AG10803 (cell line): ENCODE data around the gene GPATCH2L.

Source experiments
- DNase-seq: peaks from one replicate; pipeline ENCODE4 v3.0.0; 2010; ENCODE audit warnings: low read depth
- H3K4me3 ChIP-seq: 2 replicates; pipeline ENCODE4 v1.5.1; 2011; ENCODE audit warnings: mild to moderate bottlenecking, low read length, control low read depth
- TF ChIP-seq, protein P1 (sequence below): conservative IDR thresholded peaks from 2 replicates; pipeline ENCODE4 v1.5.1; 2011; ENCODE audit warnings: mild to moderate bottlenecking, low read length, control low read depth, inconsistent platforms

Gene GPATCH2L

DNA sequence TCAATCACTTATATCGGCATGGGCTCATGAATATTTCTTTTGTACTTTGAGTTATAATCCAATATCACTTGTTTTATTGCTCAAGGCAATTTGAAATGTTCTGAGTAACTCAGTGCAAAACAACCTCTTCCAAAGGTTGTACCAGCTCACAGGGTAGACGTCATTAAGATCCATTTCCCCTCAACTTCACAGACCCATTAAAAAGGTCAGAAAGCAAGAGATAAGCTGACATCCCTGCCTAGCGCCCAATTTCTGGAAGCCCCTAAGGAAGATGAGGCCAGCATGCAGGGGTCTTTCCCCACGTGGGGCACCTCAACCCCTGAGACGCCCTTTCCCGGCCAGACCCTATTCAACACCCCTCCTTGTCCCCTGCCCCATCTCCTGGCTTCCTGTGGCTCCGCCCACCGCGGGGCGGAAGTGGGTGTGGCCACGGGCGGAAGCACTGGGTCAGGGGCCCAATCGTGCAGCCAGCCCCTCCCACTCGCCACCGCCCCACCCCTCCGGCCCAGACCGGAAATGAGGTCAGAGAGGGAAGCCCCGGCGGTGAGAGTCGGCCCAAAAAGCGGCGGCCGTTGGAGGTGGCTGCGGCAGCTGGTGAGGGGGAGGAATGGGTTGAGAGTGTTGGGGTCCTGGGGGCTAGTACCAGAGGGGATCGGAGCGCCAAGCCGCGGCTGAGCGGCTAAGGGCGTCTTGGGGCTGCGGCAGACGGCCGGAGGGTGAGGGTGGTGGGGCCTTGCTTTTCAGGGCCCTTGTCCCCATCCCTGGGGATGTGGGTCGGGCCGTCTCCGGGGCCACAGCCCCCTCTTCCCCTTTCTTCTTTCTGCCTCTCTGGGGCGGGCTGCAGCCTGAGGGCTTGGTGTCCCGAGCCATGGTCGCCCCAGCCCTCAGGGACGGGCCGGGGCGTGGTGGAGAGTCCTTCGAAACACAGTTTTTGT is at the start of gene GPATCH2L:
TSS of gene GPATCH2L (plus strand) at position 525 of the 935 bp plus-strand sequence. CDS start 2,442 bp downstream, outside the sequence.
- H3K4me3 ChIP-seq = peak within 1 kb of the TSS; percentile 92
- TF ChIP-seq, protein P1, sequence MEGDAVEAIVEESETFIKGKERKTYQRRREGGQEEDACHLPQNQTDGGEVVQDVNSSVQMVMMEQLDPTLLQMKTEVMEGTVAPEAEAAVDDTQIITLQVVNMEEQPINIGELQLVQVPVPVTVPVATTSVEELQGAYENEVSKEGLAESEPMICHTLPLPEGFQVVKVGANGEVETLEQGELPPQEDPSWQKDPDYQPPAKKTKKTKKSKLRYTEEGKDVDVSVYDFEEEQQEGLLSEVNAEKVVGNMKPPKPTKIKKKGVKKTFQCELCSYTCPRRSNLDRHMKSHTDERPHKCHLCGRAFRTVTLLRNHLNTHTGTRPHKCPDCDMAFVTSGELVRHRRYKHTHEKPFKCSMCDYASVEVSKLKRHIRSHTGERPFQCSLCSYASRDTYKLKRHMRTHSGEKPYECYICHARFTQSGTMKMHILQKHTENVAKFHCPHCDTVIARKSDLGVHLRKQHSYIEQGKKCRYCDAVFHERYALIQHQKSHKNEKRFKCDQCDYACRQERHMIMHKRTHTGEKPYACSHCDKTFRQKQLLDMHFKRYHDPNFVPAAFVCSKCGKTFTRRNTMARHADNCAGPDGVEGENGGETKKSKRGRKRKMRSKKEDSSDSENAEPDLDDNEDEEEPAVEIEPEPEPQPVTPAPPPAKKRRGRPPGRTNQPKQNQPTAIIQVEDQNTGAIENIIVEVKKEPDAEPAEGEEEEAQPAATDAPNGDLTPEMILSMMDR = no peak
- peak; percentile 82 for DNase-seq

DNA sequence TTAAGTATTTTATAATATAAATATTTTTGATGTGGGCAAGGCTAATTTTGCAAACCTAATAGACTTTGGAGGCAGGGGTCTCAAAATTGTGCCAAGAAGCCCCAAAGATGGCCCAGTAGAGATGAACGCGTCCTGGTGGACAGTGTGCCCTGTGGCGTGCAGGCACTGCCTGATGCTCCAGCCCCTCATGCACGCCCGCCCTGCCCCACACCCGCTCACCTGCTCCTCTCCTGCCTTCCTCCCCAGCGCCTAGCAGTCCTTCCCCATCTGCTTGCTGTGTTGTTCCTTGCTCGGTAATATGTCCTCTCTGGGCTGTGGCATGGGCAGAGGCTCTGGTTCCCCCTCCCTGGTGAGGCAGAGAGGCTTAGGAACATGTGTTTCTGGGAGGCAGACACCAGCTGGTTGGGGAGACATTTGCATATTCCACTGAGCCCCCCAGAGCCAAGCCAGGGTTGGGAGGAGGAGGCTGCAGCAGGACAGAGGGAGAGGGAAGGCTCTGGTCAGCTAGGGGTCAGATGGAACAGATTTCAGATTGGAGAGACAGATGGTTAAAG is 46.8 kb upstream of the GPATCH2L start:
- TF ChIP-seq, protein P1 = no peak
- DNase-seq = no peak
- no peak overlapping the region for H3K4me3 ChIP-seq

DNA sequence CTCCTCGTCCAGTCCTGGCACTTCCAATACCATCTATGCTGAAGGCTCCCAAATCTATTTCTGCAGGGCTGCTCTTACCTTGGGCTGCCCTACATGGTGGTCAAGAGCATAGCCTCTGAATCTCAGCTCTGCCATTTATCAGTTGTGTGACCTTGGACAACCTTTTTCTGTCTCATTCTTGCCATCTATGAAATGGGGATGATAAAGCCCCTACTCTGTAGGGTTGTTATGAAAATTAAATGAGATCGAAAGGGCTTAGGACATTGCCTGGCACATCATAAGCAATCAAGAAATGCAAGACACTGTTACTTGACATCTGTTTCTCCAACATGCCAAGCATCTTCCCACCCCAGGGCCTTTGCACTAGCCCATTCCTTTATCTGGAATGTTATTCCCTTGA is 45.5 kb upstream of the GPATCH2L start:
- no peak for DNase-seq
- TF ChIP-seq, protein P1 = no peak
- no peak overlapping the region for H3K4me3 ChIP-seq

DNA sequence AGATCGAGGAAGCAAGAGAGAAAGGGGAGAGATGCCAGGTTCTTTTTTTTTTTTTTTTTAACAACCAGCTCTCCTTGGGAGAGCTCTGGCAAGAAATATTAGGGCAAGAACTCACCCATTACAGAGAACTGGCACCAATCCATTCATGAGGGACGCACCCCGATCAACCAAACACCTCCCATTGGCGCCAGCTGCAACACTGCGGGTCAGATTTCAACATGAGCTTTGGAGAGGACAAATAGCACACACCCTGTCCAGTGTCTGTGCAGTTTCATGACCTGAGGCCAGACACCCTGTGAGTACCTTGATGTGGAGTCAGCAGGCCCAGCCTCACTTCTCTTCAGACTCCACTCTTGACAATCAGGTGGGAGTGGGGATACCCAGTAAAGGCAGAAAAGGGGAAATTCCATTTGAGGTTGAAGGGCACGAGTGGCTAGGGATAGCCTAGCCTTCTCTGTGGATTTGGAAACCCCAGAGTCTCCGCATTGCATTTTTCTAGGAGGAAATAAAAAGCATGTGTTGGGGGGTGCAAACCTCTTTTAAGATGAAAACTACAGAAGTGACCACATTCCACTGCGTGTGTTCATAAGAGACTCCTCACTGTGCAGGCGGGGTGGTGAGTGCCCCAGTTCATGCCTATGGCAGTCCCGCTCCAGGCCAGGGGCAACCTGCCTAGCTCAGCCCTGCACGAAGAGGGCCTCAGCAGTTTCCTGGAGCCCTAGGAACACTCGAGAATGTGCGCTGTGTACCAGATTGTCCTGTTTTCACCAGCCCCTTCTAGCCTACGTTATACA is 42.4 kb upstream of the GPATCH2L start:
- TF ChIP-seq, protein P1 = no peak
- peak; percentile 65 for DNase-seq
- H3K4me3 ChIP-seq = no peak overlapping the region

DNA sequence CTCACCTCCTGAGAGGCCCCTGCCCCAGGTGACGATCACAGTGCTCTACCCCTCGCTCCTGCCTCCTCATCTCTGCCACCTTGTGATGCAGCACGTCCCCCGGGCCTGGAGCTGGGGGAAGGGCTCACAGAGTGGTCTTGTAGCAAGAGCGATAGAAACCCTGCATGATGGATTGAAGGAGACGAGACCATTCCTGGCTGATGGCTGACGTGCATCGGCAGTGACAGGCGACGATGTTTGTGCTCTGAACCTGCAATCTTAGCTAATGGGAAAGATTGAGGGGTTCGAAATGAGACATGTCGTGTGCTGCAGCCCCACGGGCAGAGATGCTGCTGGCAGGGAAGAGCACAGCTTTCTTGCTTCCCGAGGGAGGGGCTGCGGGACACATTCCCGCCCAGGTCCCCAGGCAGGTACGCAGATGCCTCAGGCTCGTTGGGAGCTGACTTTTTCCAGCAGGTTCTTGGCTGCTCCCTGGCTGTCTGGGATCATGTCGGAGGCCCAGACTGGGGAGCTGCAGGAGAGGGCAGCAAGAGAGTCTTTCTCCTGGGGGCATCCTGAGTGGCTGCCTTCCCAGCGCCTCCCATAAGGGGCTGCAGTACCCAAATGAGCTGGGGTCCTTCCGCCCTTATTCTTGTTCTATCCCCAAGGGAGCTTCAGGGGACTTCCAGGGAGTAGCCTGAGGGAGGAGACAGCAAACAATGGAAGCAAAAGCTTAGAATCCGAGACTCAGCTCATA is 38.7 kb upstream of the GPATCH2L start:
- H3K4me3 ChIP-seq = no peak overlapping the region
- TF ChIP-seq, protein P1 = no peak
- no peak for DNase-seq

DNA sequence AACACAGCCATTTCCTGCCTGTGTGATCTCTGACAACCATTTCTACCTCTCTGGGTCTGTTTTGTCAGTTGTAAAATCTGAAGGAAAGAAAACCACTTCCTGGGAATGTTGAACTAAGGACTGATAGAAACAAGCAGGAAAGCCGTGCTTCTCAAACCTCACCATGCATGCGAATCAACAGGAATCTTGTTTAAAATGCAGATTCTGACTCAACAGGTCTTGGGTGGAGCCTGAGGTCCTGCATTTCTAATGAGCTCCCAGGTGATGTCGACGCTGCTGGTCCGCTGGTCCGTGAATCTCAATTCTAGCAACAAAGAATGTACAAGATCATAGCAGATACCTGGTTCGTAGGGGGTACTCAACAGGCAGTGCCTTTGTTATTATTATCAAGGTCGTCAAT is 38.0 kb upstream of the GPATCH2L start:
- H3K4me3 ChIP-seq = no peak overlapping the region
- no peak for DNase-seq
- TF ChIP-seq, protein P1 = no peak
